Nephron (organoid): ENCODE data around the gene FDPS.
A peak's percentile ranks its signal among the peaks of the same experiment; 100 is the strongest.

Experiments used
- H3K27ac Mint-ChIP-seq, 3 experiments: 2 replicates each; pipeline ENCODE4 v1.8.0; 2020; ENCODE audit warnings: mixed read lengths in 3 of 3, mild to moderate bottlenecking in 2 of 3, moderate library complexity in 1 of 3
- H3K27me3 Mint-ChIP-seq: 2 replicates; pipeline ENCODE4 v1.8.0; 2021; ENCODE audit warnings: low read depth, mild to moderate bottlenecking, moderate library complexity, mixed read lengths
- H3K36me3 Mint-ChIP-seq: 2 replicates; pipeline ENCODE4 v1.8.0; 2020; ENCODE audit warnings: low read depth, mixed read lengths
- H3K4me1 Mint-ChIP-seq: 2 replicates; pipeline ENCODE4 v1.8.0; 2020; ENCODE audit warnings: mixed read lengths
- H3K4me3 Mint-ChIP-seq, 3 experiments: 2 replicates each; pipeline ENCODE4 v1.8.0; 2020; ENCODE audit warnings: mild to moderate bottlenecking in 3 of 3, mixed read lengths in 3 of 3, moderate library complexity in 2 of 3
- H3K9me3 Mint-ChIP-seq: 2 replicates; pipeline ENCODE4 v1.8.0; 2020; ENCODE audit warnings: mixed read lengths
- TF ChIP-seq, protein P1 (sequence below), 3 experiments: fragments of 200-600 bp; sonication (generic); IDR thresholded peaks; one replicate each; pipeline ENCODE4 v1.5.0; 2021; ENCODE audit warnings: antibody characterized with exemption in 3 of 3; ENCODE audit not compliant: unreplicated experiment in 3 of 3

The FDPS gene

DNA sequence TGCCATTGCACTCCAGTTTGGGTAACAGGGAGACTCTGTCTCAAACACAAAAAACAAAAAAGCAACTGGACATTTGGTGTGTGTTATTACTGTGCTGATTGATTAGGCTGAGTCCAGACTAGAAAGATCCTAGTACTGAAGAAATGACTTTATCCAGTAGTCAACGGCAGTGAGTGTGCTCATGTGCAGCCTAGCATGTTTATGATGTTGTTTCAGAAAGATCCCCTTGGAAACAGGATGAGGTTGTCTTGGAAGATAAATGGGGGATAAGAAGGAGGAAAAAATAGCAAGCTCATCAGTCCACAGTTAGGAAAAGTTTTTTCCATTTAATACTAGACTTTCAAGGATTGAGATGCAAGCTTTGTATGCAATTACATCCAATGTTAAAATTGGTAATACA is 26.3 kb downstream of the FDPS start:
- Mint-ChIP-seq H3K4me1 (no peaks in the 10 kb centered on the region), H3K27ac (peak overlapping the region in 2 of 3 experiments; percentile 67 to 74), H3K36me3 (peaks cover 56% of the 10 kb centered on the region), H3K27me3 (no peaks in the 10 kb centered on the region), H3K4me3 (no peak overlapping the region), H3K9me3 (no peaks in the 10 kb centered on the region)
- TF ChIP-seq, protein P1, sequence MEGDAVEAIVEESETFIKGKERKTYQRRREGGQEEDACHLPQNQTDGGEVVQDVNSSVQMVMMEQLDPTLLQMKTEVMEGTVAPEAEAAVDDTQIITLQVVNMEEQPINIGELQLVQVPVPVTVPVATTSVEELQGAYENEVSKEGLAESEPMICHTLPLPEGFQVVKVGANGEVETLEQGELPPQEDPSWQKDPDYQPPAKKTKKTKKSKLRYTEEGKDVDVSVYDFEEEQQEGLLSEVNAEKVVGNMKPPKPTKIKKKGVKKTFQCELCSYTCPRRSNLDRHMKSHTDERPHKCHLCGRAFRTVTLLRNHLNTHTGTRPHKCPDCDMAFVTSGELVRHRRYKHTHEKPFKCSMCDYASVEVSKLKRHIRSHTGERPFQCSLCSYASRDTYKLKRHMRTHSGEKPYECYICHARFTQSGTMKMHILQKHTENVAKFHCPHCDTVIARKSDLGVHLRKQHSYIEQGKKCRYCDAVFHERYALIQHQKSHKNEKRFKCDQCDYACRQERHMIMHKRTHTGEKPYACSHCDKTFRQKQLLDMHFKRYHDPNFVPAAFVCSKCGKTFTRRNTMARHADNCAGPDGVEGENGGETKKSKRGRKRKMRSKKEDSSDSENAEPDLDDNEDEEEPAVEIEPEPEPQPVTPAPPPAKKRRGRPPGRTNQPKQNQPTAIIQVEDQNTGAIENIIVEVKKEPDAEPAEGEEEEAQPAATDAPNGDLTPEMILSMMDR (IDR thresholded peaks at IDR 0.05; ENCODE audit: unreplicated experiment in 3 of 3) = no peak

DNA sequence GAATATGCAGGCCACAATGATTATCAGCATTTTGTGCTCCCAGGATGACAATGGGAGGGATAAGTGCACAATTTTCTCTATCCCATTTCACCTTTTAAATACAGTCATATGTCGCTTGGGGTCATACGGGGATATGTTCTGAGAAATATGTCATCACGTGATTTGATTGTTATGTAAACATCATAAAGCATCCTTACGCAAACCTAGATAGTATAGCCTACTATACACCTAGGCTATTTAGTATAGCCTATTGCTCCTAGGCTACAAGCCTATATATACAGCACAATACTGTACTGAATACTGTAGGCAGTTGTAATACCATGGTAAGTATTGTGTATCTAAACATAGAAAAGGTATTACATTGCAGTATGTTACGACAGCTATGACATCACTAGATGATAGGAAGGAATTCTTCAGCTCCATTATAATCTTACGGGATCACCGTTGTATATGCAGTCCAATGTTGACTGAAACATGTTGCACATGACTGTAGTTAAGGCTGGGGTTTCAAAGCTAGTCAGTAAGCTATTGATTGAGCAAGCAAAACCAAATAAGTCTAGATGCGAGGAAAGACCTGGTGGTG is 30.9 kb downstream of the FDPS start:
- no peaks in the 10 kb centered on the region for H3K4me1 Mint-ChIP-seq
- TF ChIP-seq, protein P1 (IDR thresholded peaks at IDR 0.05; ENCODE audit: unreplicated experiment in 3 of 3) = no peak

DNA sequence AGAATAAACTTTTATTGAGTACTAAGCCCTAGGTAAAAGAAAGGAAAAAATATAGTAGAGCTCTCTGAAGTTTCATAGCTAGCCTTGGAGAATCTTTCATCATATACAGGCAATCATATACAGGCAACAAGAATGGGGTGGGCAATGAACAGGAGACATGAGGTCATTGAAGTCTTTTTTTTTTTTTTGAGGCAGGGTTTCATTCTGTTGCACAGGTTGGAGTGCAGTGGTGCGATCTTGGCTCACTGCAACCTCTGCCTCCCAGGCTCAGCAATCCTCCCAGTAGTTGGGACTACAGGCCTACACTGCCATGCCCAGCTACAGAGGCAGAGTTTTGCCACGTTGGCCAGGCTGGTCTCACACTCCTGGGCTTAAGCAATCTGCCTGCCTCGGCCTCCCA is 34.2 kb downstream of the FDPS start:
- Mint-ChIP-seq H3K27me3 (no peaks in the 10 kb centered on the region), H3K4me3 (no peak overlapping the region)

More for the DNA sequence above, 30.9 kb downstream of the FDPS start:
- H3K27ac Mint-ChIP-seq = no peak overlapping the region
- H3K36me3 Mint-ChIP-seq = peaks cover 71% of the 10 kb centered on the region
- no peak overlapping the region for H3K4me3 Mint-ChIP-seq
- no peaks in the 10 kb centered on the region for H3K9me3 Mint-ChIP-seq
- no peaks in the 10 kb centered on the region for H3K27me3 Mint-ChIP-seq

DNA sequence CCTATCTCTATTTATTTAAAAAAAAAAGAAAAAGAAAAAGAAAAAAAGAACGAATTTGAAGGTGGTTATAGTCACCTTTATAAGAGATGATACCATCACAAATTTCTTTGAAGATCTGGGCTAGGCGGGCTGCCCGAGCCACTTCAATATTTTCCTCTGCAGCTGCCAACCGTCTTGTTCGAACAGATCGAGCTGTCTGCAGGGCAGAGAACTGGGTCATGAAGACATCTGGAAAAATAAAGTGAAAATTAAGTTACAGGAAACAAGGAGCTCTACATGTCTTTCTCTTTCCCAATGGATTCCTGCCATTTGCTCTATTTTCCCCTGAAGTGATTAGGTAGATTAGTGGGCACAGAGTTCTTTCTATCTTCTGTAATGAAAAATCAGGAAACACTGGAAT is 44.0 kb downstream of the FDPS start:
- Mint-ChIP-seq H3K9me3 (no peaks in the 10 kb centered on the region), H3K36me3 (peaks cover 72% of the 10 kb centered on the region), H3K4me3 (no peak overlapping the region), H3K4me1 (no peaks in the 10 kb centered on the region), H3K27ac (no peak overlapping the region), H3K27me3 (no peaks in the 10 kb centered on the region)
- TF ChIP-seq, protein P1 (IDR thresholded peaks at IDR 0.05; ENCODE audit: unreplicated experiment in 3 of 3) = no peak

More for the DNA sequence above, 34.2 kb downstream of the FDPS start:
- TF ChIP-seq, protein P1 (IDR thresholded peaks at IDR 0.05; ENCODE audit: unreplicated experiment in 3 of 3) = no peak
- H3K36me3 Mint-ChIP-seq = peaks cover 74% of the 10 kb centered on the region
- H3K9me3 Mint-ChIP-seq = no peaks in the 10 kb centered on the region
- H3K27ac Mint-ChIP-seq = no peak overlapping the region
- H3K4me1 Mint-ChIP-seq = no peaks in the 10 kb centered on the region

DNA sequence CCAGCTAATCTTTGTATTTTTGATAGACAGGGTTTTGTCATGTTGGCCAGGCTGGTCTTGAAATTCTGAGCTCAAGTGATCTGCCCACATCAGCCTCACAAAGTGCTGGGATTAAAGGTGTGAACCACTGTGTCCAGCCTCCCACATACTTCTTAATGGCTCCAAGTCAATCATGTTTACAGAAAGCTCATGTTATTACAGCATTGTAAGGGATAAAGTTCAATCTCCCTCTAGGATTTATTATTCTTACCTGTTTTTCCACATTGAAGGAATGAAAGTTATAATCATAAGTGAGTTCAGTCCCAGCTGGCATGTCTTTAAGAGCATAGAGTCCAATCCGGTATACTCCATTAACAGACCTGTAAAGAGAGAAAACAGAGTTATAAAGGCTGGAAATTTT is 51.4 kb downstream of the FDPS start:
- Mint-ChIP-seq H3K27ac (no peak overlapping the region), H3K9me3 (no peaks in the 10 kb centered on the region), H3K4me3 (no peak overlapping the region), H3K27me3 (no peaks in the 10 kb centered on the region), H3K4me1 (no peaks in the 10 kb centered on the region), H3K36me3 (peaks cover 58% of the 10 kb centered on the region)
- TF ChIP-seq, protein P1 (IDR thresholded peaks at IDR 0.05; ENCODE audit: unreplicated experiment in 3 of 3) = no peak
